GM10248 (cell line): Measurements from ENCODE around the gene SIM1.

Source experiments
- CTCF ChIA-PET: fragments of 300-600 bp; sonication (Branson Sonifier 250); formaldehyde crosslinking; extraction: SDS; loops from one replicate; lab custom pipeline; 2021; ENCODE audit warnings: antibody characterized with exemption; lab: Yijun Ruan, JAX
- POLR2A ChIA-PET: fragments of 350-650 bp; sonication (Branson Sonifier 250); formaldehyde crosslinking; extraction: SDS; loops from one replicate; lab custom pipeline; 2020; ENCODE audit warnings: antibody characterized with exemption; lab: Yijun Ruan, JAX
- DNase-seq: peaks from one replicate; pipeline ENCODE4 v3.0.0; 2012; ENCODE audit errors: extremely low spot score
- CTCF ChIP-seq: IDR thresholded peaks from 2 replicates; pipeline ENCODE4 v1.5.1; 2012; ENCODE audit warnings: mild to moderate bottlenecking, low read depth; ENCODE audit errors: extremely low read depth, missing control alignments, control extremely low read depth

Gene SIM1, protein sequence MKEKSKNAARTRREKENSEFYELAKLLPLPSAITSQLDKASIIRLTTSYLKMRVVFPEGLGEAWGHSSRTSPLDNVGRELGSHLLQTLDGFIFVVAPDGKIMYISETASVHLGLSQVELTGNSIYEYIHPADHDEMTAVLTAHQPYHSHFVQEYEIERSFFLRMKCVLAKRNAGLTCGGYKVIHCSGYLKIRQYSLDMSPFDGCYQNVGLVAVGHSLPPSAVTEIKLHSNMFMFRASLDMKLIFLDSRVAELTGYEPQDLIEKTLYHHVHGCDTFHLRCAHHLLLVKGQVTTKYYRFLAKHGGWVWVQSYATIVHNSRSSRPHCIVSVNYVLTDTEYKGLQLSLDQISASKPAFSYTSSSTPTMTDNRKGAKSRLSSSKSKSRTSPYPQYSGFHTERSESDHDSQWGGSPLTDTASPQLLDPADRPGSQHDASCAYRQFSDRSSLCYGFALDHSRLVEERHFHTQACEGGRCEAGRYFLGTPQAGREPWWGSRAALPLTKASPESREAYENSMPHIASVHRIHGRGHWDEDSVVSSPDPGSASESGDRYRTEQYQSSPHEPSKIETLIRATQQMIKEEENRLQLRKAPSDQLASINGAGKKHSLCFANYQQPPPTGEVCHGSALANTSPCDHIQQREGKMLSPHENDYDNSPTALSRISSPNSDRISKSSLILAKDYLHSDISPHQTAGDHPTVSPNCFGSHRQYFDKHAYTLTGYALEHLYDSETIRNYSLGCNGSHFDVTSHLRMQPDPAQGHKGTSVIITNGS

GRCh38 chr6:100464903-100465700 lies at the start of gene SIM1:
TSS of gene SIM1 (minus strand) at chr6:100464921. CDS start at chr6:100463468, 1,453 bp downstream.
- CTCF ChIA-PET = interaction anchor here (0.9 to 1.6 kb wide), 3 partner anchors 8 to 15 kb away, joined by 3 to 4 read pairs (median 3); no protein-coding TSS in a partner anchor
- TF ChIP-seq CTCF = no peak
- peak; percentile 71 for DNase-seq
- POLR2A ChIA-PET = no interaction called here

- ChIA-PET CTCF (interaction anchor here (1.4 kb wide), 1 partner anchor 11 kb away, joined by 6 read pairs; no protein-coding TSS in a partner anchor), POLR2A (no interaction called here)
- no peak for DNase-seq
- no peak for TF ChIP-seq CTCF
These were observed 47.6 kb upstream of the SIM1 start for GRCh38 chr6:100512203-100512862.

- no peak for DNase-seq
- POLR2A ChIA-PET = no interaction called here
- no peak for TF ChIP-seq CTCF
- CTCF ChIA-PET = no interaction called here
These were observed 44.4 kb upstream of the SIM1 start for GRCh38 chr6:100509101-100509500.

DNA sequence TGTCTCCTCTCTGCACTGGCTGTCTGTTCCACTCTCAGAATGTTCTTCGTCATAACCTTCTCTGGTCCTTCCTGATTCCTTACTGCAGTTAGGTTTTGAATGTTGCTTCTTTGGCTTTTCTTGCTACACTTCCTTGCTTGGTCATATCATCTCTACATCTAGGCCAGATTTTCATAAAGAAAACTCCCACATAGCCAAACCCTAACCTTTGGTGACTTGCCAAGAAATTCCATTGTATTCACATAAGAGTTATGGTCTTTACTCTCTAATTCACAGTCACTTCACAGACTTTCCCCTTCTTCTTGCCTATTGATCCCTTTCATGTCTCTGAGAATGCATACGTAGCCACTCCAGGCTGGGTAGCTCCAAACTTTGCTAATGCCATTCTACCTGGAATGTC lies 41.9 kb upstream of the SIM1 start:
- CTCF ChIA-PET = no interaction called here
- no peak for DNase-seq
- POLR2A ChIA-PET = no interaction called here
- no peak for TF ChIP-seq CTCF

DNA sequence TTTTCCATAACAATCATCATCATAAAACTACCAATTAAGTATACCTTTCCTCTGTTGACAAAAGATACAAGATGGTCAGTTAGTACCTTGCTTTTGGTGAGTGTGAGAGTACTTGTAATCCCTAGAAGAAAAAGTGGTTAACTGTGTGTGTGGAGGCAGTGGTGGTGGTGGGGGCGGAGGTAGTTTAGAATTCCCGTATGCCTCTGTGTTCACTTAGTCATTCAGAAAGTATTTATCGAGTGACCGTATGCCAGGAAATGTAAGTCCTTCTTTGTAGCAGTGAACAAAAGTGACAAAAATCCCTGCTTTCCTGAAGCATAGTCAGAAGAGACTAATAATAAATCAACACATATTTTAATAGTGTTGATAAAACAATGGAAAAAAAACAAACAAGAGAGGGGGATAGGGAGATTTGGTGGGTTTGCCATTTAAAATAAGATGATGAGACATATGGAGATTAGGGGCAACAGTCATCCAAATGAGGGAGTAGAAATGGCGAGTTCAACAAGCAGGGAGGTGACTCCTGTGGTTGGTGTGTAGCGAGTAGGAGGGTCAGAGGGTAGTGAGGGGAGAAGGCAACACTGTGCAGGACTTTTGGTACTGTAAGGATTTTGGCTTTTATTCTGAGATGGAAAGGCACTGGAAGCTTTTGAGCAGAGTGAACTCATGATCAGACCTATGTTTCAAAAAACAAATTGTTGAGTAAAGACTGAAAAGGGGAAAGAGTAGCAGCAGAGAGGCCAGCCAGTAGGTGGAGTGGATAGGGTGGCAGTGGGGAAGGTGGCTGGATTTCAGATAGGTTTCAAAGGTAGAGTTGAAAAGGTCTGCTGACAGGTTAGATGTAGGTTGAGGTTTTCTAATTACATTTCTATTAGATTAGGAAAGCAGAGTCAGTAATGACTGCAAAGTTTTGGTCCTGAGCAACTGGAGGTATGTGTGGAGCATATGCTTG lies 40.3 kb upstream of the SIM1 start:
- POLR2A ChIA-PET = no interaction called here
- DNase-seq = no peak
- TF ChIP-seq CTCF = no peak
- CTCF ChIA-PET = interaction anchor here (0.8 to 0.9 kb wide), 2 partner anchors 11 to 17 kb away, joined by 3 to 4 read pairs; no protein-coding TSS in a partner anchor
